Measurements from ENCODE around the gene MTX1.
"Not testable (repeated sequence)": the region's sequence is repeated elsewhere in the genome, so short reads cannot be mapped to it uniquely, and the experiment has no call there.

GRCh38 chr1:155189926-155190325 lies 18.6 kb upstream of the MTX1 start:
- not testable (repeated sequence) for TF ChIP-seq CTCF, POLR2A, EP300 (IDR thresholded peaks at IDR 0.05)

Measured in tibial nerve (tissue), 4 donors.